ENCODE measurements around the gene RASL10A.

RASL10A gene

GRCh38 chr22:29339381-29340235 lies 24.1 kb upstream of the RASL10A start:
- DNase-seq (ENCODE audit: low read depth in 3 of 3, low spot score in 1 of 3), result no peak

- no peak for DNase-seq (ENCODE audit: low read depth in 3 of 3, low spot score in 1 of 3)
Measured at GRCh38 chr22:29338398-29338797, 22.9 kb upstream of the RASL10A start.

GRCh38 chr22:29337631-29338284 lies 22.3 kb upstream of the RASL10A start:
- no peak for DNase-seq (ENCODE audit: low read depth in 3 of 3, low spot score in 1 of 3)

- DNase-seq (ENCODE audit: low read depth in 3 of 3, low spot score in 1 of 3), result no peak
Measured at GRCh38 chr22:29336751-29337490, 21.4 kb upstream of the RASL10A start.

GRCh38 chr22:29335656-29336055 lies 20.2 kb upstream of the RASL10A start:
- DNase-seq (ENCODE audit: low read depth in 3 of 3, low spot score in 1 of 3), result no peak

- no peak for DNase-seq (ENCODE audit: low read depth in 3 of 3, low spot score in 1 of 3)
Measured at GRCh38 chr22:29334696-29335344, 19.3 kb upstream of the RASL10A start.

GRCh38 chr22:29334148-29334547 lies 18.7 kb upstream of the RASL10A start:
- no peak for DNase-seq (ENCODE audit: low read depth in 3 of 3, low spot score in 1 of 3)

- DNase-seq (ENCODE audit: low read depth in 3 of 3, low spot score in 1 of 3), result no peak
Measured at GRCh38 chr22:29332886-29333496, 17.5 kb upstream of the RASL10A start.

- DNase-seq (ENCODE audit: low read depth in 3 of 3, low spot score in 1 of 3), result no peak
Measured at GRCh38 chr22:29331658-29332300, 16.3 kb upstream of the RASL10A start.

GRCh38 chr22:29331213-29331612 lies 15.7 kb upstream of the RASL10A start:
- no peak for DNase-seq (ENCODE audit: low read depth in 3 of 3, low spot score in 1 of 3)

GRCh38 chr22:29330753-29331152 lies 15.3 kb upstream of the RASL10A start:
- DNase-seq (ENCODE audit: low read depth in 3 of 3, low spot score in 1 of 3), result no peak

GRCh38 chr22:29330291-29330690 lies 14.8 kb upstream of the RASL10A start:
- no peak for DNase-seq (ENCODE audit: low read depth in 3 of 3, low spot score in 1 of 3)

- DNase-seq (ENCODE audit: low read depth in 3 of 3, low spot score in 1 of 3), result no peak
Measured at GRCh38 chr22:29329581-29329980, 14.1 kb upstream of the RASL10A start.

GRCh38 chr22:29328566-29329500 lies 13.3 kb upstream of the RASL10A start:
- no peak for DNase-seq (ENCODE audit: low read depth in 3 of 3, low spot score in 1 of 3)

GRCh38 chr22:29328055-29328454 lies 12.6 kb upstream of the RASL10A start:
- DNase-seq (ENCODE audit: low read depth in 3 of 3, low spot score in 1 of 3), result no peak

- DNase-seq (ENCODE audit: low read depth in 3 of 3, low spot score in 1 of 3), result no peak
Measured at GRCh38 chr22:29327089-29327764, 11.7 kb upstream of the RASL10A start.

- no peak for DNase-seq (ENCODE audit: low read depth in 3 of 3, low spot score in 1 of 3)
Measured at GRCh38 chr22:29326481-29326880, 11.0 kb upstream of the RASL10A start.

- DNase-seq (ENCODE audit: low read depth in 3 of 3, low spot score in 1 of 3), result no peak
Measured at GRCh38 chr22:29325785-29326315, 10.4 kb upstream of the RASL10A start.

GRCh38 chr22:29325356-29325755 lies 9.9 kb upstream of the RASL10A start:
- no peak for DNase-seq (ENCODE audit: low read depth in 3 of 3, low spot score in 1 of 3)

Measured in stimulated activated CD4-positive, alpha-beta T cell treated with anti-CD3 and anti-CD28 coated beads, TNF-alpha, amount 100 ng/mL, for 1 hour (primary cell).